Stimulated activated CD8-positive, alpha-beta memory T cell treated with anti-CD3 and anti-CD28 coated beads, Interleukin-2, amount 100 ng/mL, for 48 hours (primary cell): ENCODE results near the gene NLRP4.
"Not testable (repeated sequence)": the region's sequence is repeated elsewhere in the genome, so short reads cannot be mapped to it uniquely, and the experiment has no call there.

Experiments
- DNase-seq, 2 donors: peaks; one replicate each; pipeline ENCODE4 v3.0.0-alpha.2; 2020; ENCODE audit warnings: low read depth in 2 of 2

NLRP4 gene

GRCh38 chr19:55877211-55877610 is 40.9 kb downstream of the NLRP4 start:
- no peak for DNase-seq

- DNase-seq = no peak
These were observed 46.3 kb downstream of the NLRP4 start for GRCh38 chr19:55882626-55883025.

GRCh38 chr19:55898911-55899310 is 62.6 kb downstream of the NLRP4 start:
- no peak for DNase-seq

- no peak for DNase-seq
These were observed 65.2 kb downstream of the NLRP4 start for GRCh38 chr19:55901369-55902079.

GRCh38 chr19:55902080-55902751 is 65.9 kb downstream of the NLRP4 start:
- DNase-seq = no peak

- no peak for DNase-seq
These were observed 70.9 kb downstream of the NLRP4 start for GRCh38 chr19:55907286-55907685.

- no peak for DNase-seq
These were observed 71.4 kb downstream of the NLRP4 start for GRCh38 chr19:55907746-55908145.

GRCh38 chr19:55909801-55910200 is 73.5 kb downstream of the NLRP4 start:
- DNase-seq = no peak

GRCh38 chr19:55912916-55913315 is 76.6 kb downstream of the NLRP4 start:
- DNase-seq = no peak

GRCh38 chr19:55913643-55914268 is 77.4 kb downstream of the NLRP4 start:
- DNase-seq = no peak

- DNase-seq = no peak
These were observed 87.2 kb downstream of the NLRP4 start for GRCh38 chr19:55923556-55923955.

GRCh38 chr19:55927991-55928390 is 91.7 kb downstream of the NLRP4 start:
- no peak for DNase-seq

GRCh38 chr19:55929258-55929657 is 92.9 kb downstream of the NLRP4 start:
- DNase-seq = not testable (repeated sequence)

- DNase-seq = no peak
These were observed 94.7 kb downstream of the NLRP4 start for GRCh38 chr19:55930996-55931515.
